Metanephros (tissue), 1 donor: ENCODE results near the gene ADRM1. TPM values are rescaled to one million over a fixed set of nuclear protein-coding genes. Genes with fewer than 3 reads are reported as not detected.

Source experiments
- total RNA-seq: library from RNA; depleted of rRNA; stranded (reverse); fragments of >200 nt; gene quantifications from one replicate; pipeline ENCODE4 v1.2.3, GENCODE V29; 2014

Gene ADRM1
- 58.3 TPM for total RNA-seq

DNA sequence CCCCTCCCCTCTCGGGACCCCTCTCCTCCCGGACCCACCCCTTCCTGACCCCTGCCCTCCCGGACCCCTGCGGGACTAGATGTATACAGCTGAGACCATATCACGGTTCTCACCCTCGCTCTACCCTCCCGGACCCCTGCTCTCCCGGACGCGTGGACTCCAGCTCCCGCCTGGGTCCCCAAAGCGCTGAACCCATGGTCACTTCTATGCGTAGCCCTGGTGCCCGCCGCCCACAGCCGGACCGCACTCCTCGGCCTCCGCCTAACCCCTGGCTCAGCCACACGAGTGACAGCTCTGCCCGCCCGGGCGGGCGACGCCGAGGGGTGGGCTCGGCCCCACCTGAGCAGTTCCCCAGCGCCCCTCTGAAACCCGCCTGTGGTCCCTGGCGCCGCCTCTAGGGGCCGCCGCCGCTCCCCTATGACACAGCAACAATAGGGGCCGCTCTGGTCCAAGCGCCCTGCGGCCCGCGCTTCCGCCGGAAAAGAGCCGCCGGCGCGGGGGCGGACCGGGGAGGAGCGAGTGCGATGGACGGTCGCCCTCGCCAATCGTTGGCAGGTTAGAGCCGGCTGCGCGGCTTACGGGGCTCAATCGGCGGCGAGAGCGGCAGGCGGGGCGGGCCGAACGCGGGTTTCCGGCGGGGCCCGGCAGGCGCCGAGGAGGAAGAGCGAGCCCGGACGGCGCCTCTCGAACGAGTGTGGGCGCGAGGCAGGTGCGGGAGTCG is at the start of gene ADRM1:
ADRM1 (plus strand) TSS at position 657 of the 721 bp plus-strand sequence. CDS start 572 bp downstream, outside the sequence.

Other genes with a start within 250 kb of the ADRM1 start
- gene TAF4, start 237.1 kb upstream of the ADRM1 start, total RNA-seq: 13.7 TPM
- gene LSM14B, start 180.5 kb upstream of the ADRM1 start, total RNA-seq: 52.7 TPM
- gene PSMA7, start 159.6 kb upstream of the ADRM1 start, total RNA-seq: 129 TPM
- 27.2 TPM for gene SS18L1, start 159.2 kb upstream of the ADRM1 start, total RNA-seq
- gene MTG2, start 120.0 kb upstream of the ADRM1 start, total RNA-seq: 22.6 TPM
- gene HRH3, start 82.7 kb upstream of the ADRM1 start, total RNA-seq: 0.23 TPM
- 35.4 TPM for gene OSBPL2, start 64.5 kb upstream of the ADRM1 start, total RNA-seq
- gene LAMA5, start 64.3 kb downstream of the ADRM1 start, total RNA-seq: 191 TPM
- 1,739 TPM for gene RPS21, start 84.1 kb downstream of the ADRM1 start, total RNA-seq
- gene CABLES2, start 104.3 kb downstream of the ADRM1 start, total RNA-seq: 4.6 TPM
- 0.93 TPM for gene RBBP8NL, start 124.5 kb downstream of the ADRM1 start, total RNA-seq
- gene GATA5, start 173.0 kb downstream of the ADRM1 start, total RNA-seq: 11.7 TPM